Measurements from ENCODE around the gene WWOX.

The WWOX gene

DNA sequence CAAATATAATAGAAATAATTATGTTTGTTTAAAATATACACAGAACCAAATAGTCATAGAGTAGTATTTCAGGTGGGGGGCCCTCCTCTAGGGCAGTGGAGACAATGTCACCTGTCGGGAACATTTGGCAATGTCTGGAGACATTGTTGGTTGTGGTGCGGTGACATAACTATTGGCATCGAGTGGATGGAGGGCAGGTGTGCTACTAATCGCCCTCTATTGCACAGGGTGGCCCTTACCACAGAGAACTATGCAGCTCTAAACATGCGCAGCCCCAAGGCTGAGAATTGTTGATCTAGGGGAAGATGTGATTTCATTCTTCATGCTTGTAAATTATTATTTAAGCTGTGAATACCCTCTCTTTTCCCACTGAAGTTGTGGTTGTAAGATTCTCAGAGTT is 594.0 kb downstream of the WWOX start:
- no peak for DNase-seq (ENCODE audit: low read depth)

DNA sequence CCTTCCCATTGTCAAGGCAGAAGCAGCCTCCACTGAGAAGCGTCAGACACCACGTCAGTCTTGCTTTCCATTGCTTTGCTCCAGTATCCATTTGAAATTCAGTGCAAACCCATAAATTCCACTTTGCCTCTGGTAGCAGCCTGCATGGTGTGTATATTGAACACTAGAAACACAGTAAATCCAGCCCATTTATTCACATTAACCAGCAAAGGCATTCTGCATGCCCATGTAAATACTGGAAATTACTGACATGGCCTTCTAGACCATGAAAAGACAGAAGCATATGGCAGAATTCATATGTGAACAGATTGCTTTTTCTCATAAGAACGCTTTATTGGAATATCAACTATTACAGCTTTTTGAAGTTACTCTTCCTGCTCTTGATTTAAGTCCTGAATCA is 595.0 kb downstream of the WWOX start:
- DNase-seq (ENCODE audit: low read depth), result no peak

DNA sequence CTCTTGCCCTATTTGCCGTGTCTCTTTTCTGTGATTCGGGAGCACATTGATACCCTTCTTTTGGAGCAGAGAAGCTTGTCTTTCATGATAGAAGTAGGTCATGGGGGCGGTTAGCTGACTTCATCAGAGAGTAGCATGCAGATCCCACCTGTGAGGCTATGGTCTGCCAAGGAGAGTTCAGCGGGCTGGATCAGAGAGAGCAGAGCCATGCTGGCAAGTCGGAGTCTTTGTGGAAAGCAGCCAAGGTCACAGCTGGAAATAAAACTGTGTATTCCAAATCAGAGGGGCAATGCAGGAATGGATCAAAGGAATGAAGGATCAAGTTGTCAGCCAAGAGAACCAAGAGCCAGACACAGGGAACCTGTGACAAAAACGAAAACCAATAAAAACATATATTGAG is 595.9 kb downstream of the WWOX start:
- DNase-seq (ENCODE audit: low read depth), result no peak

DNA sequence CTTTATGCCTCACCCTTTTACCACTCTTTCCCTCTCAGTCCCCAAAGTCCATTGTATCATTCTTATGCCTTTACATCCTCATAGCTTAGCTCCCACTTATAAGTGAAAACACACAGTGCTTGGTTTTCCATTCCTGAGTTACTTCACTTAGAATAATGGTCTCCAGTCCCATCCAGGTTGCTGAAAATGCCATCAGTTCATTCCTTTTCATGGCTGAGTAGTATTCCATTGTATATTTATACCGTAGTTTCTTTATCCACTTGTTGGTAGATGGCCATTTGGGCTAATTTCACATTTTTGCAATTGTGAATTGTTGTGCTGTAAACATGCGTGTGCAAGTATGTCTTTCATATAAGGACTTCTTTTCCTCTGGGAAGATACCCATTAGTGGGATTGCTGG is 597.3 kb downstream of the WWOX start:
- no peak for DNase-seq (ENCODE audit: low read depth)

DNA sequence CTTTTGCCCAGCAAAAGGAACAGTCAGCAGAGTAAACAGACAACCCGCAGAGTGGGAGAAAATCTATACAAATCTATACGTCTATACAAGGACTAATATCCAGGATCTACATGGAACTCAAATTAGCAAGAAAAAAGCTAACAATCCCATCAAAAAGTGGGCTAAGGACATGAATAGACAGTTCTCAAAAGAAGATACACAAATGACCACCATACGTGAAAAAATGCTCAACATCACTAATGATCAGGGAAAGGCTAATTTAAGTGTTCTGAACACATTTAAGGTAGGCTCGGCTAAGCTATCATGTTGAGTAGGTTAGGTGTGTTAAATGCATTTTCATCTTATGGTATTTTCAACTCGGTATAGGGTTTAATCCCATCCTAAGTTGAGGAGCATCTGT is 598.0 kb downstream of the WWOX start:
- DNase-seq (ENCODE audit: low read depth), result no peak

DNA sequence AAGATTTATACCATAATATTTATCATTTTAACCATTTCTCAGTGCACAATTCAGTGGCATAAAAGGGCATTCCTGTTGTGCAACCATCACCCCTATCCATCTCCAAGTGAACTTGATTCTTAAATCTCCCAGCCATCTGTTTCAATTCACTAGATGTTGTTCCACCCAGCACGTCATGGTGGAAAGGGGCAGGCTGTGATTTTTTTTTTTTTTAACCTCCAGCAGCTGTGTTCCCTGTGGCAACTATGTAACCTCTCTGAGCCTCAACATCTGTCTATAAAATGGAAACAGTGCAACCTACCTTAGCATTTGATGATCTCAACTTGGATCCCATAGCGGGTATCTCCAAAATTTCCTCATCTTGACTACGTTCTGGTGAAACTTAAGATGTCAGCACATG is 604.5 kb downstream of the WWOX start:
- DNase-seq (ENCODE audit: low read depth), result no peak

DNA sequence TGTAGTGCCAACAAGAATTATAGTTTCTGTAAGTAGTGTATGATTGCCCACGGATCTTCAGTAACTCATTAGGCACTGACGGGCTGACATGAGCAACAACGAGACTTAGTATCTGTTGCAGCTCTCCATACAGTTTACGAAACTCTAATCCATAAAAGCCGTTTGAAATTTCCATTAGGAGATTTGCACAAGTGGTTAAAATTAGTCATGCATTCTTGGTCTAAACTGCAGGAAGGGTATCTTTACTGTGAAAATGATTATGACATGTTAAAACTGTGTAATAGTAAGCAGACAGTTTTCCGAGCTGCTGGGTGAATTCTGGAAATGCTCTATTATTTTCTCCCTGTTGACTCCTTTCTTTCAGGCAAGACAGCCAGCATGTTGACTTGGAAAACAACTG is 605.0 kb downstream of the WWOX start:
- no peak for DNase-seq (ENCODE audit: low read depth)

DNA sequence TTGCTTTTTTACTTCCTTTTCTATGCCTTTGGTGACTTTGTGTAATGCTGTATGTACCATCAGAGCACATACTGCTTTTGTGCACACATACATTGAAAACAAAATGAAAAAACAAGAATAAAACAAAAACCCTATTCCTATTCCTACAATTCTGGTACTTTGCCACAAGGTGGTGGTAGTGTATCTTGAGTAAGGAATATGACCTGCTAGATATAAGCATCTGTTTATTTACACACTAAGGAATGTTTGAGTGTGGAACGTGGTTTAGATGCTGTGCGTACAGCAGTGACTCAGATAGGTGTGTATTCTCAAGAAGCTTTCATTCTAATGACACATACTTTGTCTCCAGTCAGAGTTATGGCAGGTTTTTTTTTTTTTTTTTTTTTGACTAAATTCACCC is 606.2 kb downstream of the WWOX start:
- no peak for DNase-seq (ENCODE audit: low read depth)

DNA sequence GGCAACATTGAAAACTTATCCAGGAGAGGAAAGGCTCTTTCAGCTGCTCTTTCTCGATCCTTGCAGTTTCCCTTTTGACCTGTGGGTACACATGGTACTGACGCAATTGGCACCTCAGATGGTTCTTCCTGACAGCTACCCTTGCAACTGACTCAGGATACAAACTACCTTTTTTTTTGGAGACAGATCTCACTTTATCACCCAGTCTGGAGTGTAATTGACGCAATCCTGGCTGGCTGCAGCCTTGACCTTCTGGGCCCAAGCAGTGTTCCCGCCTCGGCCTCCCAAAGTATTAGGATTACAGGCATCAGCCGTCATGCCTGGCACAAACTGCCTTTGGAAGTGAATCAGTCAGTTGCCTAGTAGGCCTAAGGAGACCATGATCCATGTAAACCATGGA is 607.2 kb downstream of the WWOX start:
- DNase-seq (ENCODE audit: low read depth), result no peak

DNA sequence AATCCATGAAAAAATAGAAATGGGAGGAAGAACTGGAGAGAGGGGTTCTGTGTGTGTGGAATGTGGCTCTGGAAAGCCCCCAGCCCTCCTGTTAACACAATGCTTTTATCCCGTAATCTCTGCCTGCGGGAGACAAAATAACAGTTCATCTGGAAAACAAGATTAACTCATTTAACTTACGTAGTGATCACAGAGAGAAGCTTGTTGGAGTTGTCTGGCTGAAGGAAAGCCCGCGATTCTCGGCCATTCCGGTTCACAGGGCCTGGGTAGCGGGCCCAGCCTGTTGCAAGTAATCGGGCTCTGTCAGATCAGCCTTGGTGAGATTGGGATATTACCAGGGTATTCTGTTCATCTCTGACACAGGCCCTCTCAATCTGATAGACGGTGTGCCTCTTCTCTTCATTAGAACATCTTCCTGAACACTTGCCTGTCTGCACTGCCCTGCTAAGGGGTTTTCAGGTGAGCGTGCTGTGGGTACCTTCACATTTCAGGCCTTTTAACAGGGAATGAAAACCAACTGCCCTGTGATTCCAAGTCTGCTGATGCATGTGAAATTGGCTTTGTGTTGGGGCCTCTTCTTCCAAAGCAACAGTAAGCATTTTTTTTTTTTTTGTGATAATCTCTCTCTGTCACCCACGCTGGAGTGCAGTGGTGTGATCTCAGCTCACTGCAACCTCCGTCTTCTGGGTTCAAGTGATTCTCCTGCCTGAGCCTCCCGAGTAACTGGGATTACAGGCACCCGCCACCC is 609.9 kb downstream of the WWOX start:
- DNase-seq (ENCODE audit: low read depth), result no peak

DNA sequence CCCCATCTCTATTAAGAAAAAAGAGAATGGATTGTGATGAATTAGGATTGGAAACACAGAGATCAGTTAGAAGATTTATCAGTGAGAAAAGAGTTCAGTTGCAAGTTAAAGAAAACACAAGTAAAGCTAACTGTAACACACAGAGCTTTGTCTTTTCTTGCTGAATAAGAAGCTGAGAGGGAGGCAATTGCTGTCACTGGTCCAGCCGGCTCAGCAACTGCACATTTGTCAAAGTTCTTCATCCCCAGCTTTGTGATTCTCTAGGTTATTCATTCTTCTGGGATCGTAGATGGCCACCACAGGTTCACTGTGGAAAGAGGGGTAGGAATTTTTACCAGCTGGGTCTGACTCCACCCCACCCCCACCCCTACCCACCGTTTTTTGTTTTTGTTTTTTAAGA is 615.7 kb downstream of the WWOX start:
- no peak for DNase-seq (ENCODE audit: low read depth)

DNA sequence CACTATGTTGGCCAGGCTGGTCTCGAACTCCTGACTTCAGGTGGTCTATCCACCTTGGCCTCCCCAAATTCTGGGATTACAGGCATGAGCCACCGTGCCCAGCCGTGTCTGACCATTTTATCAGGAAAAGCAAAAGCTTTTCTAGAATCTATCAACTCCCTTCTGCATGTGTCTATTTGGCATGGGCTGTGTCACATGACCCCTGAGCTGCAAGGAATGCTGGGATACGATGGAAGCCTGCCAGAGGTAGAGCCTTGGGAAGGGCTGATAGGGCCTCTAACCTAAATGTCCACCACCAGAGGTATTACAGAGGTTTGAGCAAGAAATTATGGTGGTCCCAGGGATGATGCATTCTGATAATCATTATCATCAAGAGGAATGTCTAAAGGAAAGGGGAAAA is 616.2 kb downstream of the WWOX start:
- DNase-seq (ENCODE audit: low read depth), result no peak

DNA sequence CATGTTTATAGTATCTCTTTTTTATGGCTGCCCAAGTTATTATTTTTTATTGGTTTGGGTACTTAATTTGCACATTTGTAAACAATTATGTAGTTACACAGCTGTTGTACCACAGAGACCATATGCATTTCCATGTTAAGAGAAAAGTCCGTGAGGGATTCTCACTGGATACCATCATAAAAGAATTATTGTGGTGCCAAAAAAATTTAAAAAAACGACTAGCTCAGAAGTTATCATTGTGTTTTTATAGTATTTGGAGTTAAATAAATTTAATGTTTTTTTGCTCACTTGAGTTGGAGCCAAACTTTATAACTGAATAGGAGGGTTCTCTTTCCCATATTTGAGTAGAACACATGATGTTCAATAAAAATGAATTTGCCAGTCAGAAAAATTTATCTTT is 618.7 kb downstream of the WWOX start:
- no peak for DNase-seq (ENCODE audit: low read depth)

DNA sequence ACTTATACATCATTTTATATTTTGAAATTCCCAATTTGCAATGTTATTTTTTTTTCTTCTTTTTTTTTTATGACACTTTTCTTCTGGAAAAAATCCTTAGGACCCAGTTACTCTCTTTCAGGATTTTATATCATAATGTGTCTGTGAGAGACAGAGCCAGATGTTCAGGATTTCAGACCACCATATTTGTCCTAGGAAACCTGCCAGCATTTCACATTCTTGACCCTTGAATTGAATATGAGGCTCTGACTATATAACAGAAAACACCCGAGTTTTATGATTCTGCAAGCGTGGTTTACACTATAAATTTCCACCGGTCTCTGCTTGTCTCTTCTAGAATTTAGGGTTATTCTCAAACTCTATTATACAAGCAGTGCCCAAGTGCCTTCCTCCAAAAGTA is 621.0 kb downstream of the WWOX start:
- no peak for DNase-seq (ENCODE audit: low read depth)

DNA sequence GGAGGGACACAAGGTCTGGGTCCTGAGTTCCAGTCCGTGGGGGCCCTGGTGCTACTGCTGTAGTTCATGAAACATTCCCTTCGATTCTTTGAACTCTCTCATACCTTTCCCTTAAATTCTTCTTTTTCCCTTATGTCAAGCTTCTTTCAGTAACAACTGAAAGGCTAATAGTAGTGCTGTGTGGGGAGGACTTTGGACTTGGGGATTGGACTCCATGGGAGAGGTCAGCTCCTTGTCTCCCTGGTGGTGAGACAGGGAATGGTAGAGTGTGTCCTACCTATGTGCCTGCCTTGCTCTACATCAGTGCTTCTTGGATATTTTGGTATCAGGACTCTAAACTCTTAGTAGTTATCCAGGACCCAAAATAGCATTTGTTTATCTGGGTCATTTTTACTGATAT is 628.1 kb downstream of the WWOX start:
- no peak for DNase-seq (ENCODE audit: low read depth)

DNA sequence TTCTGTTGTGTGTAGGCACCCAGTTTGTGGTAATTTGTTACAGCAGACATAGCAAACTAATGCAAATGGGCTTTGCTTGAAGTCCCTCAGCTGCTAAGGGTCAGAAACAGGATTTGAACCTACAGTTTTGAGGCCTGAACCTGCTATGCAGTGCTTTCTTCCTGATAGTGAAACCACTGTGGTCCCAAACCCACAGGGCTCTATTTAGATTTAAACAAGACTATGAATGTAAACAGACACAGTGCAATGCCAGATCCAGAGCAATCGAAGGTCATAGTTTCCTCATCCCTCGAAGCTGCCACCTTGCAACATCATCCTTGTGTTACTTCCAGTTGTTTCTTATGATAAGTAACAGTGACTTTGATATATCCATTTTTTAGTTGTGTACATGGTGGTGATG is 630.2 kb downstream of the WWOX start:
- no peak for DNase-seq (ENCODE audit: low read depth)

DNA sequence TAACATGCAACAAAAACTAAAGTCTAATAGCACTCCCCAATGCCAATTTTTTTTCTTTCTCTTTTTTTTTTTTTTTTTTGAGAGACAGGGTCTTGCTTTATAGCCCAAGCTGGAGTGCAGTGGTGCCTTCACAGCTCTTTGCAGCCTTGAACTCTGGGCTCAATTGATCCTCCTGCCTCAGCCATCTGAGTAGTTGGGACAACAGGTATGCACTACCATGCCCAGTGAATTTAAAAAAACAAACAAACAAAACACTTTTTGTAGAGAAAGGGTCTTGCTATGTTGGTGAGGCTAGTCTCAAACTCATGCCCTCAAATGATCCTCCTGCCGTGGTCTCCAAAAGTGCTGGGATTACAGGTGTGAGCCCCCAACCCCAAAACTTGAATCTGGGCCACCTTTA is 632.3 kb downstream of the WWOX start:
- DNase-seq (ENCODE audit: low read depth), result no peak

DNA sequence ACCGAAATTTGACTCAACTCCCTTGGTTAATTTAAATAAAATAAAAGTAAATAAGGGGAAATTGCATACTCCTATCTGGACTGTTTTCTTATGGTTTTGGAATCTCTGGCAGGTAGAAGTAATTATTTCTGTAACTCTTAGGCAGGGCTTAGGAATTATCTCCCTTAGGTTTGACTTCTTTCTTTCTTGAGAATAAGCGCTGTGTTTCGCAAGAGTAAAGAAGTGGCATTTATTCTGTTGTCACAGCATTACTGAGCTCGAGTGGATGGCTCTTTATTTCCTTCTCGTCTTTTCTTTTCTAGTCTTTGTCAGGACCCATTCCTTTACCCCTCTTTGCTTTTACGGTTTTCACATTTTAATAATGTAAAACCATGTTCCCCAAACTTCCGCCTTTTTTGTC is 633.2 kb downstream of the WWOX start:
- DNase-seq (ENCODE audit: low read depth), result no peak

DNA sequence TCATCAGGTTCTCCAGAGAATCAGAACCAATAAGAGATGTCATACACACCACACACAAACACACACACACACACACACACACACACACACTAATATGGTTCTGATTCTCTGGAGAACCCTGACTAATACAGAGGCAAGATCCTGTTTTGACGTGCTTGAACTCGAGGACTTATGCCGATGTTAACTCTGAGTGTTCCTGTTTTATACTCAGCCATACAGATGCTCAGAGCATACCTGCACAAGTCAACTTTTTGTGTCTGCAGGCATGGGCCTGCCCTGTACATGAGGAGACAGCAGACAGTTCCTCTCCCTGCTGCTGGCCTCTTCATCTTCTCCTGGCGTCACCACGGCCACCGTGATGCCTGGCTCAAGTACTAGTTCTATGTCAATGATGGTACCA is 635.9 kb downstream of the WWOX start:
- no peak for DNase-seq (ENCODE audit: low read depth)

DNA sequence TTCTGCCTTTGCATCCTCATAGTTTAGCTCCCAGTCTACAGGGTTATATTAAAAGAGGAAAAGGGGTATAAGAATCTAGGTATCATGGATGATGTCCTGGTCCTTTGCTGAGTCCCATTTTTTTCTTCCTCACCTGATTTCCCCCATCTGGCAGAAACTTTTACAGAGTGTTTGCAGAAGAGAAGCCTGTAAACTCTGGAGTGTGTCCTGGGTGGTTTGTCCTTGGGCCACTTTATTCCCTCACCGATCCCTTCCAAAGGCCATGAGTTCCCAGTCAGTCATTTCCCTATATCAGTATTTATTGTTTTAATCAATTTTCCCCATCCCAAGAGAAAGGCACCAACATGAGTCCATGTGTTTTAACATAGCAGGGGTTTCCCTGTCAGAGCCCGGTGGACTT is 638.2 kb downstream of the WWOX start:
- DNase-seq (ENCODE audit: low read depth), result no peak

DNA sequence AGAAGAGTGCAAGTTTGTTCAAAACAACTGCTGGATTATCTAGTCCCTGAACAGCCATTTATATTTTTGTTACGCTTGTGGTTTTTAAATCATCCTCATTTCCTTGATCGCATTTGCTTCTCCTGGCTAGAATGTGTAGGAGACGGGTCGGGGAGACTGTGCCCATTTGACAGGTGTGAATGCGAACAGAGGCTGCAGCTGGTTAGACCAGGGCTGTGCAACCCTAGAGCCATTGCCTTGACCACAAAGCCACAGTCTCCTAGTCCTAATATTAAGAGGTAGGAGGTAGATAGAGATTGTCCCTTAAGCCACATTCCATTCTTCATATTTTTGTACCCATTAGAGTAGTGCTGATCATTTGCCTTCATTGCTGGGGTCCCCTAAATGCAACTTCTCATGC is 639.1 kb downstream of the WWOX start:
- no peak for DNase-seq (ENCODE audit: low read depth)

DNA sequence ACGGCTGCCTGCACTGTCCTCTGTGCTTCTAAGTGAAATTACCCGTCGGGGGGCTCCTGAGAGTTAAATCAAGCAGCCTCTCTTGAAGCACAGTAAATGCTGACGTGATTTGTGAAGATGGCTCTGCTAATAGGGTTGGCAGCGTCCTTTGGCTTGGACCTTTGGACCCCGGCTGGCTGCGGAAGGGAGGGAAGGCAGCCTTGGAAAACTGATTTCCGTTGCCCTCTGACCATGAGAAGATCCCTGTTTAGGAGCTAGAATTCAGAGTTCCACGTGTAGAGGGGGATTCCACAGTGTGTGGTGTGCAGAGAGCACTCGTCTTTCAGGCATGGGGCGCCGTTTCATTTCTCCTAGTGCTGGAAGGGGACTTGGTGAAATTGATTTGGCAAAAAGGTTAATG is 640.8 kb downstream of the WWOX start:
- DNase-seq (ENCODE audit: low read depth), result no peak

DNA sequence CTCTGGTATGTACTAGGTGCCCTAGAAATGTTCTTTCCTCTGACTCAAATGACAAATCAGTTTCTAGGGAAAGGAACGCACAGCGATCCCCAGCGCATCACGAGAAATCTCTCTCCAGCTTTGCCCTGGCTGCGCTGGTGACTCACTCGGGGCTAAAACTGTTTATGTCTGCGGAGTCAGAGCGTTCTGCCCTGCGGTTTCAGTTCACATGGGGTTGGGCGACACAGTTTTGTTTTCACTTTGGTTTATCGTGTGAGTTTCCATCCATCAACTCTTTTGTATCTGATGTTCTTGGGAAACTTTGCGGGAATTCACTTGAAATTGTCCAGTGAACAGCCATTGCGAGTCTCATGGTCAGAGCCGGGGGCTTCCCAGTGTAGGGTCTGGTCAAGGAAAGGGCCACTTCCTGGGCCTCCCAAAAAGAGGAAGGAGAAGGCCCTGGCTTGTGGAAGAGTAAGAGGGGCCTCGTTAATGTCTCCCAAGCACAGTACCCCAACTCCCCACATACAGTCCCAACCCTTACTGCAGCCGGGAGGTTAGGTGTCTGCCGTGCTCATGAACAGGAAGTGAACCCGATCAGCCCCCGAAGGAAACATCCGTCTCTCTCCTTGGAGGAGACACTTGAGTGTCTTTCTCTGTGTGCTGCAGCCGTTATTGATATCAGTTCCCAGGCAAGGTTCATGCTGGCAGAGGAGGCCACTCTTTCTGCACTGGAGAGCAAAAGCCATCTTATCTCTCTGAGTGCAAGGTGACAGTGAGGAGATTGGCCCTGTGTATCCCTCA is 643.2 kb downstream of the WWOX start:
- no peak for DNase-seq (ENCODE audit: low read depth)

DNA sequence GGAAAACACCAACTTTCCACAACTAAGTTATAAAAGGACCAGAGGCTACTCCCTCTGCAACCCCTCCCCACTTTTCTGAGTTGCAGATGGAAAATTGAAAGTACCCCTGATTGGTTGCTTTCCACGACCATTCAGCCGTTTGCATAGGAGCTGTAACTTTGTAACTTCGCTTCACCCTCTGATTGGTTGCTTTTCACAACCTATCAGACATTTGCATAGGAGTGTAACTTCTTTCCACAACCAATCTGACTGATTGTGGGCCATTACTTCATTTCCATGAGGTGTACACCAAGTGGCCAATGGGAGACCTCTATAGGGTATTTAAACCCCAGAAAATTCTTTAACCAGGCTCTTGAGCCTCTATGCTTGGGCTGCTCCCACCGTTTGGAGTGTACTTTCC is 644.1 kb downstream of the WWOX start:
- DNase-seq (ENCODE audit: low read depth), result no peak
